GM12875 (cell line): Measurements from ENCODE around the gene SSTR5.

Experiments
- H3K4me3 ChIP-seq: one replicate; pipeline ENCODE4 v1.5.1; 2011; ENCODE audit warnings: low read depth, low read length, control low read depth
- TF ChIP-seq, protein P1 (sequence below): IDR thresholded peaks from 2 replicates; pipeline ENCODE4 v1.5.1; 2011; ENCODE audit warnings: low read depth, mild to moderate bottlenecking, control low read depth, inconsistent platforms, low read length, moderate library complexity, borderline replicate concordance; ENCODE audit not compliant: insufficient read depth

Gene SSTR5

GRCh38 chr16:1108299-1109252, 36.0 kb downstream of the SSTR5 start:
- no peak overlapping the region for H3K4me3 ChIP-seq
- TF ChIP-seq, protein P1, sequence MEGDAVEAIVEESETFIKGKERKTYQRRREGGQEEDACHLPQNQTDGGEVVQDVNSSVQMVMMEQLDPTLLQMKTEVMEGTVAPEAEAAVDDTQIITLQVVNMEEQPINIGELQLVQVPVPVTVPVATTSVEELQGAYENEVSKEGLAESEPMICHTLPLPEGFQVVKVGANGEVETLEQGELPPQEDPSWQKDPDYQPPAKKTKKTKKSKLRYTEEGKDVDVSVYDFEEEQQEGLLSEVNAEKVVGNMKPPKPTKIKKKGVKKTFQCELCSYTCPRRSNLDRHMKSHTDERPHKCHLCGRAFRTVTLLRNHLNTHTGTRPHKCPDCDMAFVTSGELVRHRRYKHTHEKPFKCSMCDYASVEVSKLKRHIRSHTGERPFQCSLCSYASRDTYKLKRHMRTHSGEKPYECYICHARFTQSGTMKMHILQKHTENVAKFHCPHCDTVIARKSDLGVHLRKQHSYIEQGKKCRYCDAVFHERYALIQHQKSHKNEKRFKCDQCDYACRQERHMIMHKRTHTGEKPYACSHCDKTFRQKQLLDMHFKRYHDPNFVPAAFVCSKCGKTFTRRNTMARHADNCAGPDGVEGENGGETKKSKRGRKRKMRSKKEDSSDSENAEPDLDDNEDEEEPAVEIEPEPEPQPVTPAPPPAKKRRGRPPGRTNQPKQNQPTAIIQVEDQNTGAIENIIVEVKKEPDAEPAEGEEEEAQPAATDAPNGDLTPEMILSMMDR = no peak

DNA sequence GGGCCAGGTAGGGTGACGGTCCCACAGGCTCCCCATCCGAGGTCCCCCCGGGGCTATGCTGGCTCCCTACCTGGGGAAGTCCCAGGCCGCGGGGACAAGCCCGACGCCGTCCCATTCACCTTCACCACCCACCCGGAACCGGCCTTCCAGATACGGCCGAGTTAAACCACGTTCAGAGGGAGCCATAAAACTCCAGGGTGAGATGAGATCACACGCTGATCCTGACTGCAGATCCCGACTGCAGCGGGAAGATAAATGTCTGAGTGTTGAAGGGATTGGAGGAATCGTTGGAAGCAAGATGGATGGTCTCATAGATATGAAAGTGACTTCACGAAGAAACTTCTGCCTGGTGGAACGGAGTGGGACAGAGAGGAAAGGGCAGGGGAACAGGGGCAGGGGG, 37.1 kb downstream of the SSTR5 start:
- TF ChIP-seq, protein P1 = no peak
- no peak overlapping the region for H3K4me3 ChIP-seq

- H3K4me3 ChIP-seq = no peak overlapping the region
- TF ChIP-seq, protein P1 = no peak
Measured at GRCh38 chr16:1112506-1113184, 40.1 kb downstream of the SSTR5 start.

- TF ChIP-seq, protein P1 = no peak
Measured at GRCh38 chr16:1113489-1113888, 40.9 kb downstream of the SSTR5 start.

GRCh38 chr16:1113889-1114526, 41.5 kb downstream of the SSTR5 start:
- TF ChIP-seq, protein P1 = no peak
- no peak overlapping the region for H3K4me3 ChIP-seq

More at GRCh38 chr16:1113489-1113888, 40.9 kb downstream of the SSTR5 start:
- H3K4me3 ChIP-seq = no peak overlapping the region

DNA sequence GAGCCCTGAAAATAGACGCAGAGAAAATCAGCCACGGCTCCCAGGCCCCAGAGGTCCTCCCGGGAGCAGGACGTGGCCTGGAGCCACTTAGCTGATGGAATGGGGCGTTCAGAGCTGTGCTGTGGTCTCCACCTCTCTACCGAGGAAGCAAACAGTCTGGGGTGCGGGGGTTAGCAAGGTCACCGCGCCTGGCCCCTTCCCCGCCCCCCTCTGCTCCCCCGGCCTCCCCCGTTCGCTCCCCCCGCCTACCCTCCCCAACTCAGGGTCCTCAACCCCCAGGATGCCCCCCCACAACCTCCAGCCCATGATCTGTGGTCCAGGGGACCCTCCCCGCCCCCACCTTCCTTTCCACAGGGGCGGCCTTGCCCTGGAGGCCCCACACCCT, 44.1 kb downstream of the SSTR5 start:
- TF ChIP-seq, protein P1 = no peak
- no peak overlapping the region for H3K4me3 ChIP-seq
